Neural cell (in vitro differentiated cells): ENCODE data around the gene SMIM44.

Source experiments
- EP300 ChIP-seq: fragments of 450-650 bp; conservative IDR thresholded peaks from 2 replicates; pipeline ENCODE4 v1.6.1; 2014; ENCODE audit warnings: antibody characterized with exemption, mild to moderate bottlenecking, moderate library complexity; ENCODE audit not compliant: poor library complexity, severe bottlenecking
- EZH2 ChIP-seq: fragments of 200-600, 300-800 bp; shearing (Covaris generic), sonication (generic); IDR thresholded peaks from 2 replicates; pipeline ENCODE4 v1.6.1; 2014; ENCODE audit warnings: antibody characterized with exemption, low read length, borderline replicate concordance, mild to moderate bottlenecking; ENCODE audit not compliant: insufficient read depth, poor library complexity, severe bottlenecking
- MXI1 ChIP-seq: fragments of 450-650 bp; conservative IDR thresholded peaks from 2 replicates; pipeline ENCODE4 v1.6.1; 2014; ENCODE audit warnings: antibody characterized with exemption, mild to moderate bottlenecking; ENCODE audit not compliant: poor library complexity, severe bottlenecking
- POLR2AphosphoS5 ChIP-seq: IDR thresholded peaks from 2 replicates; pipeline ENCODE4 v1.6.1; 2012
- SMC3 ChIP-seq: fragments of 450-650 bp; conservative IDR thresholded peaks from 2 replicates; pipeline ENCODE4 v1.6.1; 2014; ENCODE audit warnings: antibody characterized with exemption, mild to moderate bottlenecking, moderate library complexity; ENCODE audit not compliant: poor library complexity
- TF ChIP-seq, protein P1 (sequence below): fragments of 450-650 bp; IDR thresholded peaks from 2 replicates; pipeline ENCODE4 v1.5.1; 2014; ENCODE audit warnings: antibody characterized with exemption, mild to moderate bottlenecking, moderate library complexity; ENCODE audit not compliant: poor library complexity, severe bottlenecking
- TF ChIP-seq, protein P2 (sequence below): IDR thresholded peaks from 2 replicates; pipeline ENCODE4 v1.6.1; 2012; ENCODE audit warnings: borderline replicate concordance

DNA sequence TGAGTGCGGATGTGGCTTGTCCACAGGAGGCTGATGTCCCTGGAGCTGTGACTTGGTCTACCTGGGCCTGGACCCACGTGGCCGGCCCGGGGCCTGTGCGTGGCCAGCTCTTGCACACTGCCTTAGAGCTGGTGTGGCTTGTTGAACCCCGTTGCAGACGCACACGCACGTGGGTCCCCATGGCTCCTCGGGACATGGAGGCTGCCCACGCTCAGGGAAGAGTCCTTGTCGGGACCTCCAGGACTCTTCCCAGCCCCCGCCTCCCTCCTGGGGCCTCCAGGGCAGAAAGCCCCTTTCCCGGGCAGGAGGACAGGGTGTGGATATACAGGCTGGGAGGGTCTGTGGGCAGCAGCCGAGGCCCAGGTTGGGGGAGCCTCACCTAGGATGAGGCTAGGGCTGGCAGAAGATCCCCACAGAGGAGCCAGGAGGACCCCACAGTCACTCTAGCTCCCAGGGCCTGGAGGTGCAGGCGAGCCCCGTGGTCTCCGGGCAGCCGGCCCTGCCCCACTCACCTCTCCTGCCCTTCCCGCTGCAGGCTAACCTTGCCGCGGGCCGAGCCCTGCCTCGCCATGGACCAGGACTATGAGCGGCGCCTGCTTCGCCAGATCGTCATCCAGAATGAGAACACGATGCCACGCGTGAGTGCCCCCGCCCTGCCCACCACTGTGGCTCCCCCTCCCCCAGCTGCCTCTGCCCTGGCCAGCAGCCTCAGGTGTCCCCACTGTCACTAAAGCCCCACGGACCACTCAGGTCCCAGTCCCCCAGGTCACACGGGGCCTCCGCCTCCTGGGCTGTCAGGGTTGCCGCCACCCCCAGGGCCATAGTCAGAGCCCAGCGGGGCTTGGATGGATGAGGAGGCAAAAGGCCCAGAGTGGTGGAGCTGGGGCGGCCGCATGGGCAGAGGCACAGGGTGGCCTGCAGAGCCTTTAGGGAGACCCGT is 39.5 kb upstream of the SMIM44 start:
- TF ChIP-seq, protein P1, sequence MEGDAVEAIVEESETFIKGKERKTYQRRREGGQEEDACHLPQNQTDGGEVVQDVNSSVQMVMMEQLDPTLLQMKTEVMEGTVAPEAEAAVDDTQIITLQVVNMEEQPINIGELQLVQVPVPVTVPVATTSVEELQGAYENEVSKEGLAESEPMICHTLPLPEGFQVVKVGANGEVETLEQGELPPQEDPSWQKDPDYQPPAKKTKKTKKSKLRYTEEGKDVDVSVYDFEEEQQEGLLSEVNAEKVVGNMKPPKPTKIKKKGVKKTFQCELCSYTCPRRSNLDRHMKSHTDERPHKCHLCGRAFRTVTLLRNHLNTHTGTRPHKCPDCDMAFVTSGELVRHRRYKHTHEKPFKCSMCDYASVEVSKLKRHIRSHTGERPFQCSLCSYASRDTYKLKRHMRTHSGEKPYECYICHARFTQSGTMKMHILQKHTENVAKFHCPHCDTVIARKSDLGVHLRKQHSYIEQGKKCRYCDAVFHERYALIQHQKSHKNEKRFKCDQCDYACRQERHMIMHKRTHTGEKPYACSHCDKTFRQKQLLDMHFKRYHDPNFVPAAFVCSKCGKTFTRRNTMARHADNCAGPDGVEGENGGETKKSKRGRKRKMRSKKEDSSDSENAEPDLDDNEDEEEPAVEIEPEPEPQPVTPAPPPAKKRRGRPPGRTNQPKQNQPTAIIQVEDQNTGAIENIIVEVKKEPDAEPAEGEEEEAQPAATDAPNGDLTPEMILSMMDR: no peak
- TF ChIP-seq SMC3 (no peak), POLR2AphosphoS5 (no peak), MXI1 (no peak), EP300 (no peak), EZH2 (no peak)
- TF ChIP-seq, protein P2, sequence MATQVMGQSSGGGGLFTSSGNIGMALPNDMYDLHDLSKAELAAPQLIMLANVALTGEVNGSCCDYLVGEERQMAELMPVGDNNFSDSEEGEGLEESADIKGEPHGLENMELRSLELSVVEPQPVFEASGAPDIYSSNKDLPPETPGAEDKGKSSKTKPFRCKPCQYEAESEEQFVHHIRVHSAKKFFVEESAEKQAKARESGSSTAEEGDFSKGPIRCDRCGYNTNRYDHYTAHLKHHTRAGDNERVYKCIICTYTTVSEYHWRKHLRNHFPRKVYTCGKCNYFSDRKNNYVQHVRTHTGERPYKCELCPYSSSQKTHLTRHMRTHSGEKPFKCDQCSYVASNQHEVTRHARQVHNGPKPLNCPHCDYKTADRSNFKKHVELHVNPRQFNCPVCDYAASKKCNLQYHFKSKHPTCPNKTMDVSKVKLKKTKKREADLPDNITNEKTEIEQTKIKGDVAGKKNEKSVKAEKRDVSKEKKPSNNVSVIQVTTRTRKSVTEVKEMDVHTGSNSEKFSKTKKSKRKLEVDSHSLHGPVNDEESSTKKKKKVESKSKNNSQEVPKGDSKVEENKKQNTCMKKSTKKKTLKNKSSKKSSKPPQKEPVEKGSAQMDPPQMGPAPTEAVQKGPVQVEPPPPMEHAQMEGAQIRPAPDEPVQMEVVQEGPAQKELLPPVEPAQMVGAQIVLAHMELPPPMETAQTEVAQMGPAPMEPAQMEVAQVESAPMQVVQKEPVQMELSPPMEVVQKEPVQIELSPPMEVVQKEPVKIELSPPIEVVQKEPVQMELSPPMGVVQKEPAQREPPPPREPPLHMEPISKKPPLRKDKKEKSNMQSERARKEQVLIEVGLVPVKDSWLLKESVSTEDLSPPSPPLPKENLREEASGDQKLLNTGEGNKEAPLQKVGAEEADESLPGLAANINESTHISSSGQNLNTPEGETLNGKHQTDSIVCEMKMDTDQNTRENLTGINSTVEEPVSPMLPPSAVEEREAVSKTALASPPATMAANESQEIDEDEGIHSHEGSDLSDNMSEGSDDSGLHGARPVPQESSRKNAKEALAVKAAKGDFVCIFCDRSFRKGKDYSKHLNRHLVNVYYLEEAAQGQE: no peak
